Ureter (tissue), 1 donor: ENCODE measurements around the gene LRRC8C. TPM values are rescaled to one million over a fixed set of nuclear protein-coding genes. Genes with fewer than 3 reads are reported as not detected.
"Not testable (repeated sequence)": the region's sequence is repeated elsewhere in the genome, so short reads cannot be mapped to it uniquely, and the experiment has no call there.

Experiments
- DNase-seq: peaks from one replicate; pipeline ENCODE4 v3.0.0-alpha.2; 2020; ENCODE audit warnings: low spot score
- total RNA-seq: library from RNA; stranded (reverse); gene quantifications from one replicate; pipeline ENCODE4 v1.2.4, GENCODE V29; 2023
- donor health status: DM: yes; HTN: yes; CAD: no.

The LRRC8C gene
- total RNA-seq, 1 donor from 2014 or later = 10.1 TPM

GRCh38 chr1:89704014-89704413 lies 71.1 kb downstream of the LRRC8C start:
- no peak for DNase-seq

GRCh38 chr1:89704885-89705284 lies 72.0 kb downstream of the LRRC8C start:
- not testable (repeated sequence) for DNase-seq

GRCh38 chr1:89705901-89706699 lies 73.2 kb downstream of the LRRC8C start:
- DNase-seq = no peak

- DNase-seq = no peak
Measured at GRCh38 chr1:89706700-89707012, 73.7 kb downstream of the LRRC8C start.

GRCh38 chr1:89708751-89709375 lies 75.9 kb downstream of the LRRC8C start:
- no peak for DNase-seq

GRCh38 chr1:89710498-89711139 lies 77.7 kb downstream of the LRRC8C start:
- no peak for DNase-seq

- no peak for DNase-seq
Measured at GRCh38 chr1:89711140-89711778, 78.3 kb downstream of the LRRC8C start.

- no peak for DNase-seq
Measured at GRCh38 chr1:89712420-89712819, 79.5 kb downstream of the LRRC8C start.

- DNase-seq = no peak
Measured at GRCh38 chr1:89715677-89716076, 82.8 kb downstream of the LRRC8C start.

GRCh38 chr1:89719502-89720306 lies 86.8 kb downstream of the LRRC8C start:
- DNase-seq = no peak

GRCh38 chr1:89720839-89721238 lies 87.9 kb downstream of the LRRC8C start:
- no peak for DNase-seq

- no peak for DNase-seq
Measured at GRCh38 chr1:89721351-89721750, 88.4 kb downstream of the LRRC8C start.

- DNase-seq = no peak
Measured at GRCh38 chr1:89723144-89723543, 90.2 kb downstream of the LRRC8C start.

- no peak for DNase-seq
Measured at GRCh38 chr1:89723863-89724262, 90.9 kb downstream of the LRRC8C start.

- no peak for DNase-seq
Measured at GRCh38 chr1:89724369-89725010, 91.6 kb downstream of the LRRC8C start.

- DNase-seq = no peak
Measured at GRCh38 chr1:89725011-89725370, 92.1 kb downstream of the LRRC8C start.

GRCh38 chr1:89725631-89726030 lies 92.7 kb downstream of the LRRC8C start:
- DNase-seq = no peak

GRCh38 chr1:89727517-89728312 lies 94.8 kb downstream of the LRRC8C start:
- no peak for DNase-seq

- DNase-seq = no peak
Measured at GRCh38 chr1:89728381-89728780, 95.5 kb downstream of the LRRC8C start.

GRCh38 chr1:89732206-89732605 lies 99.3 kb downstream of the LRRC8C start:
- no peak for DNase-seq
